BLaER1 treated with 17β-estradiol and CSF1 and Interleukin-3, amounts not matched to agents 10 nM and 100 nM (cell line): ENCODE measurements around the gene SART1.
"Not testable (repeated sequence)": the region's sequence is repeated elsewhere in the genome, so short reads cannot be mapped to it uniquely, and the experiment has no call there.

Experiments
- H3K27ac ChIP-seq, 11 experiments: shearing (Covaris generic); formaldehyde crosslinking; 2 replicates each; pipeline ENCODE4 v1.8.1; 2022
- H3K27me3 ChIP-seq, 11 experiments: shearing (Covaris generic); formaldehyde crosslinking; 2 replicates each; pipeline ENCODE4 v1.8.1; 2022
- H3K36me3 ChIP-seq, 11 experiments: shearing (Covaris generic); formaldehyde crosslinking; 2 replicates each; pipeline ENCODE4 v1.8.1; 2022
- H3K4me1 ChIP-seq, 10 experiments: shearing (Covaris generic); formaldehyde crosslinking; 2 replicates each; pipeline ENCODE4 v1.8.1; 2022
- H3K4me2 ChIP-seq, 11 experiments: shearing (Covaris generic); formaldehyde crosslinking; 2 replicates each; pipeline ENCODE4 v1.8.1; 2022
- H3K4me3 ChIP-seq, 10 experiments: shearing (Covaris generic); formaldehyde crosslinking; 2 replicates each; pipeline ENCODE4 v1.8.1; 2022
- H3K9ac ChIP-seq, 11 experiments: shearing (Covaris generic); formaldehyde crosslinking; 2 replicates each; pipeline ENCODE4 v1.8.1; 2022
- H3K9me3 ChIP-seq, 11 experiments: shearing (Covaris generic); formaldehyde crosslinking; replicated peaks in 1 of 11; 2 replicates each; pipeline ENCODE4 v1.8.1; 2022
- H4K20me1 ChIP-seq, 11 experiments: shearing (Covaris generic); formaldehyde crosslinking; 2 replicates each; pipeline ENCODE4 v1.8.1; 2022
- Cebpa-rat ChIP-seq, 11 experiments: shearing (Covaris generic); IDR thresholded peaks; 2 replicates each; pipeline ENCODE4 v1.8.1; 2022

Gene SART1

GRCh38 chr11:65942531-65942930, 19.0 kb upstream of the SART1 start:
- TF ChIP-seq Cebpa-rat (IDR thresholded peaks at IDR 0.05) = no peak
- peaks cover 7 to 52% (median 21%) of the 10 kb centered on the region in 10 experiments; a peak in 19 of 20 replicates for H3K4me1 ChIP-seq
- no peak overlapping the region for H3K9ac ChIP-seq
- H3K36me3 ChIP-seq = no peaks in the 10 kb centered on the region
- H3K27ac ChIP-seq = peak overlapping the region in 3 of 11 experiments; percentile 66 to 76 (median 72); a peak in 3 of 22 replicates
- H3K9me3 ChIP-seq = no peaks in the 10 kb centered on the region
- no peaks in the 10 kb centered on the region for H4K20me1 ChIP-seq
- peak overlapping the region in 3 of 11 experiments; percentile 78 to 88 (median 83); a peak in 6 of 22 replicates for H3K4me2 ChIP-seq
- no peak overlapping the region for H3K4me3 ChIP-seq
- H3K27me3 ChIP-seq = no peaks in the 10 kb centered on the region

GRCh38 chr11:65944191-65944590, 17.3 kb upstream of the SART1 start:
- Histone ChIP-seq H3K4me2 (no peak overlapping the region), H3K4me1 (peaks cover under 1 to 40% (median 13%) of the 10 kb centered on the region in 10 experiments; a peak in 17 of 20 replicates), H3K36me3 (no peaks in the 10 kb centered on the region), H3K27ac (no peak overlapping the region), H4K20me1 (no peaks in the 10 kb centered on the region), H3K4me3 (no peak overlapping the region), H3K27me3 (no peaks in the 10 kb centered on the region), H3K9me3 (no peaks in the 10 kb centered on the region), H3K9ac (no peak overlapping the region; a peak in 1 of 22 replicates)
- TF ChIP-seq Cebpa-rat (IDR thresholded peaks at IDR 0.05) = no peak

GRCh38 chr11:65944767-65945166, 16.8 kb upstream of the SART1 start:
- Histone ChIP-seq H3K9me3 (no peaks in the 10 kb centered on the region), H4K20me1 (no peaks in the 10 kb centered on the region), H3K27ac (no peak overlapping the region), H3K27me3 (no peaks in the 10 kb centered on the region), H3K36me3 (no peaks in the 10 kb centered on the region), H3K9ac (no peak overlapping the region; a peak in 1 of 22 replicates), H3K4me3 (no peak overlapping the region), H3K4me1 (peaks cover 0 to 34% (median 13%) of the 10 kb centered on the region in 10 experiments; a peak in 12 of 20 replicates), H3K4me2 (no peak overlapping the region)
- no peak for TF ChIP-seq Cebpa-rat (IDR thresholded peaks at IDR 0.05)

GRCh38 chr11:65945430-65945911, 16.1 kb upstream of the SART1 start, which contains the start of gene TSGA10IP:
TSS of gene TSGA10IP (plus strand) at chr11:65945480. CDS start at chr11:65945676, 196 bp downstream.
- H3K4me2 ChIP-seq = no peak within 1 kb of the TSS

GRCh38 chr11:65945941-65946558, 15.5 kb upstream of the SART1 start:
- TF ChIP-seq Cebpa-rat (IDR thresholded peaks at IDR 0.05) = no peak
- Histone ChIP-seq H3K4me3 (no peak overlapping the region), H4K20me1 (no peaks in the 10 kb centered on the region), H3K27ac (no peak overlapping the region), H3K36me3 (no peaks in the 10 kb centered on the region), H3K9me3 (no peaks in the 10 kb centered on the region), H3K9ac (0 out of 22 replicates have a peak overlapping the region, but pooled peaks of 1 of the 11 experiments have one; percentile 11), H3K4me2 (no peak overlapping the region), H3K27me3 (no peaks in the 10 kb centered on the region), H3K4me1 (peaks cover 0 to 22% (median 10%) of the 10 kb centered on the region in 10 experiments; a peak in 12 of 20 replicates)

More at GRCh38 chr11:65945430-65945911, 16.1 kb upstream of the SART1 start, which contains the start of gene TSGA10IP:
- Histone ChIP-seq H3K4me3 (no peak within 1 kb of the TSS), H3K27ac (no peak within 1 kb of the TSS), H4K20me1 (no peaks in the 10 kb centered on the region), H3K9me3 (no peaks in the 10 kb centered on the region), H3K27me3 (no peaks in the 10 kb centered on the region), H3K4me1 (peaks cover 0 to 27% (median 13%) of the 10 kb centered on the region in 10 experiments; a peak in 12 of 20 replicates), H3K36me3 (no peaks in the 10 kb centered on the region), H3K9ac (peak within 1 kb of the TSS in 1 of 11 experiments; percentile 11; a peak in 2 of 22 replicates)
- TF ChIP-seq Cebpa-rat (IDR thresholded peaks at IDR 0.05) = no peak

- Histone ChIP-seq H3K4me1 (peaks cover 0 to 18% (median 5%) of the 10 kb centered on the region in 10 experiments; a peak in 12 of 20 replicates), H3K36me3 (no peaks in the 10 kb centered on the region), H3K27me3 (no peaks in the 10 kb centered on the region), H3K4me2 (no peak overlapping the region), H4K20me1 (no peaks in the 10 kb centered on the region), H3K27ac (no peak overlapping the region), H3K4me3 (no peak overlapping the region), H3K9ac (no peak overlapping the region), H3K9me3 (no peaks in the 10 kb centered on the region)
- TF ChIP-seq Cebpa-rat (IDR thresholded peaks at IDR 0.05) = no peak
Measured at GRCh38 chr11:65946655-65947054, 14.9 kb upstream of the SART1 start.

GRCh38 chr11:65947133-65947532, 14.4 kb upstream of the SART1 start:
- H4K20me1 ChIP-seq = no peaks in the 10 kb centered on the region
- no peaks in the 10 kb centered on the region for H3K9me3 ChIP-seq
- no peak overlapping the region for H3K4me2 ChIP-seq
- no peaks in the 10 kb centered on the region for H3K27me3 ChIP-seq
- H3K4me3 ChIP-seq = no peak overlapping the region
- TF ChIP-seq Cebpa-rat (IDR thresholded peaks at IDR 0.05) = no peak
- H3K4me1 ChIP-seq = peaks cover 0 to 13% (median under 1%) of the 10 kb centered on the region in 10 experiments; a peak in 9 of 20 replicates
- no peaks in the 10 kb centered on the region for H3K36me3 ChIP-seq
- no peak overlapping the region for H3K27ac ChIP-seq
- 0 out of 22 replicates have a peak overlapping the region, but pooled peaks of 1 of the 11 experiments have one; percentile 2 for H3K9ac ChIP-seq

GRCh38 chr11:65947603-65948125, 13.9 kb upstream of the SART1 start:
- Histone ChIP-seq H4K20me1 (no peaks in the 10 kb centered on the region), H3K9me3 (no peaks in the 10 kb centered on the region), H3K36me3 (no peaks in the 10 kb centered on the region), H3K27ac (no peak overlapping the region), H3K27me3 (no peaks in the 10 kb centered on the region), H3K9ac (0 out of 22 replicates have a peak overlapping the region, but pooled peaks of 1 of the 11 experiments have one; percentile 2), H3K4me2 (no peak overlapping the region), H3K4me3 (no peak overlapping the region), H3K4me1 (peaks cover 0 to 8% (median 0%) of the 10 kb centered on the region in 10 experiments; a peak in 6 of 20 replicates)
- TF ChIP-seq Cebpa-rat (IDR thresholded peaks at IDR 0.05) = no peak

- H4K20me1 ChIP-seq, H3K4me1 ChIP-seq, H3K9me3 ChIP-seq, H3K4me2 ChIP-seq, H3K9ac ChIP-seq, H3K36me3 ChIP-seq, H3K4me3 ChIP-seq, H3K27ac ChIP-seq, H3K27me3 ChIP-seq: not testable (repeated sequence)
Measured at GRCh38 chr11:65950711-65951110, 10.8 kb upstream of the SART1 start.

- not testable (repeated sequence) for H3K9me3 ChIP-seq, H3K4me2 ChIP-seq
Measured at GRCh38 chr11:65951641-65952040, 9.9 kb upstream of the SART1 start.

More at GRCh38 chr11:65951641-65952040, 9.9 kb upstream of the SART1 start:
- H3K36me3 ChIP-seq, H3K27ac ChIP-seq, H3K27me3 ChIP-seq, H3K9ac ChIP-seq, H4K20me1 ChIP-seq, H3K4me1 ChIP-seq, H3K4me3 ChIP-seq: not testable (repeated sequence)
